T-helper 2 cell treated with Interferon-gamma antibody and Interleukin-4, amounts not matched to agents 5 μg/mL and 100 μg/mL, for 36 hours (primary cell): Measurements from ENCODE around the gene RPL37A.

Experiments
- DNase-seq: peaks from one replicate; pipeline ENCODE4 v3.0.0; 2021; ENCODE audit warnings: low spot score
- H3K27ac Mint-ChIP-seq: one replicate; pipeline ENCODE4 v1.8.0; 2021; ENCODE audit warnings: mild to moderate bottlenecking, mixed read lengths
- H3K27me3 Mint-ChIP-seq: one replicate; pipeline ENCODE4 v1.8.0; 2021; ENCODE audit warnings: low read depth, mixed read lengths
- H3K36me3 Mint-ChIP-seq: one replicate; pipeline ENCODE4 v1.8.0; 2021; ENCODE audit warnings: low read depth, mixed read lengths
- H3K4me1 Mint-ChIP-seq: one replicate; pipeline ENCODE4 v1.8.0; 2021; ENCODE audit warnings: low read depth, mixed read lengths
- H3K4me3 Mint-ChIP-seq: one replicate; pipeline ENCODE4 v1.8.0; 2022; ENCODE audit warnings: mild to moderate bottlenecking, moderate library complexity, mixed read lengths
- H3K9me3 Mint-ChIP-seq: one replicate; pipeline ENCODE4 v1.8.0; 2021; ENCODE audit warnings: mixed read lengths

Gene RPL37A

DNA sequence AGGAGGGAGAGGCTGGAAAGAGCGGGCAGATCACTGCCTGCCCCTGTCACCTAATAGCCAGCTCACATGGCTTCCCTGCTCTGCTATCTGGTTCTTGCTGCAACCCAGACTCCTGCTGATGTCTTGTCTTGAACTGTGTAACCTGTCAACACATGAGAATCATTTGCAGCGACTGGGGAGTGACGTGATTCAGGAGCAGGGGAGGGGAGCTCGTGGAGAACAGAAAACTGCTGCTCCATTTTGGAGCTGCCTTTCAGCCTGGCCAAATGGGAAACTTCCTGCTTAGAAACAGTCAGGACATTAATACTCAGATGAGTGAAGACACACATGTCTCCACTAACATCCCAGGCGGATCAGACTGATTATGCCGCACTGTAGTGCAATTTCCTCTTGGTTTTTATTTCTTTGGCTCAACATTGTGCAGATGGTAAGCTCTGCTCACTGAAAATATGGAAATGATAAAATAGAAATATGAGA, 38.1 kb downstream of the RPL37A start:
- Mint-ChIP-seq H3K9me3 (no peaks in the 10 kb centered on the region), H3K4me1 (peaks cover 5% of the 10 kb centered on the region), H3K4me3 (no peak overlapping the region), H3K27me3 (no peaks in the 10 kb centered on the region), H3K36me3 (no peaks in the 10 kb centered on the region), H3K27ac (no peak overlapping the region)
- no peak for DNase-seq

- H3K4me1 Mint-ChIP-seq = peaks cover 5% of the 10 kb centered on the region
- H3K27me3 Mint-ChIP-seq = no peaks in the 10 kb centered on the region
- H3K4me3 Mint-ChIP-seq = no peak overlapping the region
- no peaks in the 10 kb centered on the region for H3K36me3 Mint-ChIP-seq
- H3K27ac Mint-ChIP-seq = no peak overlapping the region
- no peak for DNase-seq
- no peaks in the 10 kb centered on the region for H3K9me3 Mint-ChIP-seq
Measured at GRCh38 chr2:216537366-216537765, 38.7 kb downstream of the RPL37A start.

GRCh38 chr2:216538538-216538937, 39.9 kb downstream of the RPL37A start:
- Mint-ChIP-seq H3K9me3 (no peaks in the 10 kb centered on the region), H3K4me1 (peaks cover 5% of the 10 kb centered on the region), H3K36me3 (no peaks in the 10 kb centered on the region), H3K4me3 (no peak overlapping the region), H3K27me3 (no peaks in the 10 kb centered on the region), H3K27ac (no peak overlapping the region)
- no peak for DNase-seq

DNA sequence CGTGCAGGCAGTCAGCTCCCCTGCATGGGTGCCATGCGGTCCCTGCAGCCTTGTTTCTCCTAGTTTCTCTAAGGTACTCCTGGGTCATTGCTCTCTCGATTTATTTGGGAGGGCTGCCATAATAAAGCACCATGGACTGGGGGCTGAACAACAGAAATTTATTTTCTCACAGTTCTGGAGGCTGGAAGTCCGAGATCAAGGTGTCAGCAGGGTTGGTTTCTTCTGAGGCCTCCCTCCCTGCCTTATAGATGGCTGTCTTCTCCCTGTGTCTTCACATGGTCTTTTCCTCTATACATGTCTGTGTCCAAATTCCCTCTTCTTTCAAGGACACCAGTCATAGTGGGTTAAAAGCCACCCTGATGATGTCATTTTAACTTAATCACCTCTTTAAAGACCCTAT, 40.5 kb downstream of the RPL37A start:
- Mint-ChIP-seq H3K27ac (no peak overlapping the region), H3K4me3 (no peak overlapping the region), H3K9me3 (no peaks in the 10 kb centered on the region), H3K4me1 (peaks cover 5% of the 10 kb centered on the region), H3K27me3 (no peaks in the 10 kb centered on the region), H3K36me3 (no peaks in the 10 kb centered on the region)
- no peak for DNase-seq

DNA sequence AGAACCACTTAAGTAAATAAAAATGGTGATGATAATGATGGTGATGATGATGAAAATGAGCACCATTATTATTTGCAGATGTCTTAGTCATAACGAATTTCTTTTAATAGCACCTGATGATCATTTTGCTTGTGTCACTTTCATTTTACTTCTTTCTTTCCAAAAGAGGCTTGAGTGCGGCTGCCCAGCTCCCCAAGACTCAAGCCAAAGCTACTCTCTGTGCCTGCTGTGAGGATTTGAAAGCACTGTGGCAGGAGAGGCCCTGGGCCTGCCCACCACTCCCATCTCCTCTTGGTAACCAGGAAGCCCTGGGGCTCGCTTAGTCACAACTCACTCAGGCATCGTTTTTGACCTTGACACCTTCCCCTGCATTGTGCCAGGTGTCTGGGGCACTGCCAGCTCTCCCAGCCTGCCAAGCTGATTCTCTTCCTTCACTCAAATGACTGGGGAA, 41.2 kb downstream of the RPL37A start:
- DNase-seq = no peak
- Mint-ChIP-seq H3K9me3 (no peaks in the 10 kb centered on the region), H3K4me1 (peaks cover 5% of the 10 kb centered on the region), H3K27ac (no peak overlapping the region), H3K4me3 (no peak overlapping the region), H3K36me3 (no peaks in the 10 kb centered on the region), H3K27me3 (no peaks in the 10 kb centered on the region)

GRCh38 chr2:216540920-216541319, 42.3 kb downstream of the RPL37A start:
- Mint-ChIP-seq H3K9me3 (no peaks in the 10 kb centered on the region), H3K27ac (no peak overlapping the region), H3K27me3 (peaks cover 6% of the 10 kb centered on the region), H3K4me1 (no peaks in the 10 kb centered on the region), H3K4me3 (no peak overlapping the region), H3K36me3 (no peaks in the 10 kb centered on the region)
- DNase-seq = no peak

DNA sequence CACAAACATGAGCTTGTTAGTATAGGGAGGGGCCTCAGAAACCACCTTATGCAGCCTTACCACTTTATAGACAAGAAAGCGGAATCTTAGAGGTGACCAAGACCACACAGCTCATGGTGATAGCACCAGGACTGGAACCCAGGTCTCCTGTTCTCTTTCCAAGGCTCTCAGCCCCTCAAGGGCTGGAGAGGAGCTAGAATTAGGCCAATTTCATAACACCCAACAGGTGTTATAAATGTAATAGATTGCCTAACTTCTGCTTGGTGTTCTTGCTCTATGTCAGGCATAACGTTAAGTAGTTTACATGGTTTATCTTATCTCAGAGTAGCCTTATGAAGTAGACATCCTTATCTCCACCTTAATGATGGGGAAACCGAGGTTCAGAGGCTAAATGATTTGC, 42.9 kb downstream of the RPL37A start:
- H3K27ac Mint-ChIP-seq = no peak overlapping the region
- H3K4me3 Mint-ChIP-seq = no peak overlapping the region
- H3K27me3 Mint-ChIP-seq = peaks cover 6% of the 10 kb centered on the region
- H3K4me1 Mint-ChIP-seq = no peaks in the 10 kb centered on the region
- H3K36me3 Mint-ChIP-seq = no peaks in the 10 kb centered on the region
- DNase-seq = no peak
- no peaks in the 10 kb centered on the region for H3K9me3 Mint-ChIP-seq

GRCh38 chr2:216545359-216545758, 46.7 kb downstream of the RPL37A start:
- Mint-ChIP-seq H3K27me3 (peaks cover 6% of the 10 kb centered on the region), H3K4me1 (no peaks in the 10 kb centered on the region), H3K4me3 (no peak overlapping the region), H3K36me3 (no peaks in the 10 kb centered on the region), H3K27ac (no peak overlapping the region), H3K9me3 (no peaks in the 10 kb centered on the region)
- no peak for DNase-seq

DNA sequence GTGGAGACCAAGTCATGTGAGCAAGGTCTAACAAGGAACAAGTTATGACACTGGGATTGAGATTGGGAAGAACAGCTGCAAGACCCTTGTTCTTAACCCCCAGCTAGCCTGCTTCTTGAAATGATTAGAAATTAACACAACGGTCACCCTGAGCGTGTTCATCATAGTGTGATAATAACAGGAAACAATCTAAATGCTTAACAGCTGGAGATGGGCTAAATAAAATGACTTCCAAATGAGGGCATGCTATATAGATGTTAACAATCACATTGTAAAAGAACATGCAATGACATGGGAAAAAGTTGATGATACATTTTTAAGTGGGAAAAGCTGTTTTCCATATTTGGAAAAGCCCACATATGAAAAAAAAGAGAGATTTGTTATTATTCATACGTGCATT, 47.6 kb downstream of the RPL37A start:
- Mint-ChIP-seq H3K27ac (no peak overlapping the region), H3K4me3 (no peak overlapping the region)
- DNase-seq = no peak

GRCh38 chr2:216546641-216547403, 48.2 kb downstream of the RPL37A start:
- Mint-ChIP-seq H3K36me3 (no peaks in the 10 kb centered on the region), H3K4me1 (no peaks in the 10 kb centered on the region), H3K27me3 (peaks cover 6% of the 10 kb centered on the region), H3K4me3 (no peak overlapping the region), H3K27ac (no peak overlapping the region), H3K9me3 (no peaks in the 10 kb centered on the region)
- no peak for DNase-seq

More for the DNA sequence above, 47.6 kb downstream of the RPL37A start:
- no peaks in the 10 kb centered on the region for H3K4me1 Mint-ChIP-seq
- H3K9me3 Mint-ChIP-seq = no peaks in the 10 kb centered on the region
- H3K36me3 Mint-ChIP-seq = no peaks in the 10 kb centered on the region
- H3K27me3 Mint-ChIP-seq = peaks cover 6% of the 10 kb centered on the region

GRCh38 chr2:216548901-216549331, 50.3 kb downstream of the RPL37A start:
- Mint-ChIP-seq H3K4me3 (no peak overlapping the region), H3K27ac (no peak overlapping the region), H3K36me3 (no peaks in the 10 kb centered on the region), H3K9me3 (no peaks in the 10 kb centered on the region), H3K4me1 (no peaks in the 10 kb centered on the region), H3K27me3 (peaks cover 6% of the 10 kb centered on the region)
- no peak for DNase-seq

- H3K4me3 Mint-ChIP-seq = no peak overlapping the region
- H3K9me3 Mint-ChIP-seq = no peaks in the 10 kb centered on the region
- no peak overlapping the region for H3K27ac Mint-ChIP-seq
- H3K4me1 Mint-ChIP-seq = no peaks in the 10 kb centered on the region
- no peaks in the 10 kb centered on the region for H3K36me3 Mint-ChIP-seq
- peaks cover 5% of the 10 kb centered on the region for H3K27me3 Mint-ChIP-seq
- DNase-seq = no peak
Measured at GRCh38 chr2:216549926-216550690, 51.5 kb downstream of the RPL37A start.

DNA sequence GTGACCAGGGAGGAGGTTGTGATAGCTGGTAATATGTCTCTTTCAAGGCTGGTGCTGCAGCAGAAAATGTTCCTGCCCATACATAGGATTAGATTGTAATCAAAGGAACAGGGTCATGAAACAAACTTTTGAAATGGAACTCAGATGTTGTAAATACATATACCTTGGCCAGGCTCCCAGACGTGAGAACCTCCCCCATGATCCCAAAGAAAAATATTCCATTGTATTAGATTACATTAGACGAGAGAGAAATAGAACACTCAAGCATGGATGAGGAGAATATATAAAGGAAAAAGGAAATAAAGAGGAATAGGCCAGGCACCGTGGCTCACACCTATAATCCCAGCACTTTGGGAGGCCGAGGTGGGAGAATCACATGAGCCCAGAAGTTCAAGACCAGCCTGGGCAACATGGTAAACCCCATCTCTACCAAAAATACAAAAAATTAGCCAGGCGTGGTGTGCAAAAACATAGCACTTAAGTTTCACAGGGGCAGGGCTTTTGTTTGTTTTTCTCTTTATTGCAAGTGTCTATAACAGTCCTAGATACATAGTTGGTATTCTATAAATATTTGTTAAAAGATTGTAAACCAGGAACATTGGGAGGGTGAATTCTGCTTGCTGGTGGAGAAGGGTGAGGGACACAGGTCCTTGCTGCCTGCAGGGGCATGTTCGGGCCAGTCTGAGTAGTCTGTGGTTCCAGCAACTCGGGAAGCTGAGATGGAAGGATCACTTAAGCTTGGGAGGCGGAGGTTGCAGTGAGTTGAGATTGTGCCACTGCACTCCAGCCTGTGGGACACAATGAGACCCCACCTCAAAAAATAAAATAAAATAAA, 52.8 kb downstream of the RPL37A start:
- Mint-ChIP-seq H3K27ac (no peak overlapping the region), H3K4me3 (no peak overlapping the region)
- no peak for DNase-seq

DNA sequence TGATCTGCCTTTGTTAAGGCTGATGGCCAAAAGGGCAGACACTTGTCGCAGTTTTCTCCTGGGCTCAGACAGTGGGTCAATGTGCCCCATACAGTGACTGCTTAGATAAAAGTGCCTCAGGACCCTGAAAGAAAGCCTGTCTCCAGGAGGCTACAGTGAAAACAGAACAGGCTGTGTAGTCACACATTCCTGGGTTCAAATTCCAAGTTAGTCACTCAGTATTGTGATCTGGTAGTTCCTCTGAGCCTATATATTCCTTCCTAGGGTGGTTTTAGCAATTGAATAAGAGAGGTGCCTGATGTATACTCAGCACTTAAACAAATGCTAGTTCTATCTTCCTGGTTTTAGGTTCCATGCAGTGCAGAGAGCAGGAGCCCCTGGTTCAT, 54.4 kb downstream of the RPL37A start:
- H3K36me3 Mint-ChIP-seq = no peaks in the 10 kb centered on the region
- no peaks in the 10 kb centered on the region for H3K27me3 Mint-ChIP-seq
- H3K9me3 Mint-ChIP-seq = no peaks in the 10 kb centered on the region
- H3K27ac Mint-ChIP-seq = no peak overlapping the region
- H3K4me3 Mint-ChIP-seq = no peak overlapping the region
- H3K4me1 Mint-ChIP-seq = no peaks in the 10 kb centered on the region
- DNase-seq = no peak

More for the DNA sequence above, 52.8 kb downstream of the RPL37A start:
- Mint-ChIP-seq H3K36me3 (no peaks in the 10 kb centered on the region), H3K27me3 (no peaks in the 10 kb centered on the region), H3K4me1 (no peaks in the 10 kb centered on the region), H3K9me3 (no peaks in the 10 kb centered on the region)
